ENCODE results near the gene GATAD2B.

DNA sequence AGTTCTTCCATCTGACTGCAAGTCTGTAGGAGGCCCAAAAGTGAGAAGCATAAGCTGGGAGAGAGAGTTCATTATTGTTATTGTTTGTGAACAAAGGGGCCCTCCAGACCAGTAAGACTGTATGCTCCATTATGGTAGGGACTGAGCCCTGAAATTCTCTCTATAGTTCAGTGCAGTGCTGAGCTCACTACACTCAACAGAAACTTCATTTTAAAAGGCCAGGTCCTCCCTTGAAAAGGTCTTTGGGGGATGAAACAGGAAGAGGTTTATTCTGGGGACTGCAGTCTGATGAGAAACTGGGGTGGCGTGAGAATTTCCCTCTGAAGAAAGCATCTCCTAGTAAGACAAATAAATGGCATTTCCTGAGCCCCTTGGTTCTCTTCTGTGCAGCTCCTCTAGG is 5.5 kb upstream of the GATAD2B start:
- TF ChIP-seq, protein P1, sequence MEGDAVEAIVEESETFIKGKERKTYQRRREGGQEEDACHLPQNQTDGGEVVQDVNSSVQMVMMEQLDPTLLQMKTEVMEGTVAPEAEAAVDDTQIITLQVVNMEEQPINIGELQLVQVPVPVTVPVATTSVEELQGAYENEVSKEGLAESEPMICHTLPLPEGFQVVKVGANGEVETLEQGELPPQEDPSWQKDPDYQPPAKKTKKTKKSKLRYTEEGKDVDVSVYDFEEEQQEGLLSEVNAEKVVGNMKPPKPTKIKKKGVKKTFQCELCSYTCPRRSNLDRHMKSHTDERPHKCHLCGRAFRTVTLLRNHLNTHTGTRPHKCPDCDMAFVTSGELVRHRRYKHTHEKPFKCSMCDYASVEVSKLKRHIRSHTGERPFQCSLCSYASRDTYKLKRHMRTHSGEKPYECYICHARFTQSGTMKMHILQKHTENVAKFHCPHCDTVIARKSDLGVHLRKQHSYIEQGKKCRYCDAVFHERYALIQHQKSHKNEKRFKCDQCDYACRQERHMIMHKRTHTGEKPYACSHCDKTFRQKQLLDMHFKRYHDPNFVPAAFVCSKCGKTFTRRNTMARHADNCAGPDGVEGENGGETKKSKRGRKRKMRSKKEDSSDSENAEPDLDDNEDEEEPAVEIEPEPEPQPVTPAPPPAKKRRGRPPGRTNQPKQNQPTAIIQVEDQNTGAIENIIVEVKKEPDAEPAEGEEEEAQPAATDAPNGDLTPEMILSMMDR (IDR thresholded peaks at IDR 0.05), result no peak
- no peak for TF ChIP-seq POLR2A (IDR thresholded peaks at IDR 0.05)

All from esophagus squamous epithelium (tissue), 4 donors.